OCI-LY7 (cell line): ENCODE measurements around the gene KCNMB2. TPM values are rescaled to one million over a fixed set of nuclear protein-coding genes. Genes with fewer than 3 reads are reported as not detected.

Experiments
- BruUV-seq: library from RNA; stranded (reverse); fragments of 400-500 nt; replicated peaks from 2 replicates; lab custom pipeline; 2021; lab: Mats Ljungman, UMichigan
- CTCF ChIA-PET: fragments of 300-600 bp; sonication (Branson Sonifier 250); formaldehyde crosslinking; loops from one replicate; lab custom pipeline; 2022; ENCODE audit warnings: antibody characterized with exemption; ENCODE audit not compliant: unreplicated experiment; lab: Charles Lee
- POLR2A ChIA-PET: fragments of 300-600 bp; sonication (Branson Sonifier 250); formaldehyde crosslinking; loops from one replicate; lab custom pipeline; 2022; ENCODE audit warnings: antibody characterized with exemption; lab: Charles Lee
- DNase-seq: peaks from one replicate; pipeline ENCODE4 v3.0.0-alpha.2; 2015; ENCODE audit warnings: low spot score
- H2AFZ ChIP-seq: fragments of 200-600 bp; sonication (generic), shearing (Covaris generic); 2 replicates; pipeline ENCODE4 v1.6.1; 2014; ENCODE audit warnings: mild to moderate bottlenecking, antibody characterized with exemption, low read length, moderate library complexity
- H3K27ac ChIP-seq: fragments of 200-600 bp; sonication (generic); 2 replicates; pipeline ENCODE4 v1.5.1; 2014; ENCODE audit warnings: mixed run types, low read depth, mild to moderate bottlenecking, moderate library complexity, low read length, inconsistent platforms; ENCODE audit not compliant: poor library complexity, severe bottlenecking
- H3K36me3 ChIP-seq: fragments of 200-600 bp; sonication (generic); 2 replicates; pipeline ENCODE4 v1.6.1; 2014; ENCODE audit warnings: mild to moderate bottlenecking, antibody characterized with exemption, low read length, moderate library complexity, mixed read lengths; ENCODE audit not compliant: insufficient read depth
- H3K4me1 ChIP-seq: fragments of 200-600 bp; sonication (generic); 2 replicates; pipeline ENCODE4 v1.5.1; 2014; ENCODE audit warnings: mild to moderate bottlenecking, low read length; ENCODE audit not compliant: insufficient read depth, poor library complexity, severe bottlenecking
- H3K4me2 ChIP-seq: fragments of 200-600 bp; sonication (generic); 2 replicates; pipeline ENCODE4 v1.6.1; 2014; ENCODE audit warnings: mild to moderate bottlenecking, low read length
- H3K4me3 ChIP-seq: fragments of 200-600 bp; sonication (generic); 2 replicates; pipeline ENCODE4 v1.5.1; 2014; ENCODE audit warnings: mild to moderate bottlenecking, low read depth, low read length; ENCODE audit not compliant: poor library complexity, severe bottlenecking
- H3K79me2 ChIP-seq: fragments of 200-600 bp; sonication (generic); 2 replicates; pipeline ENCODE4 v1.6.1; 2016; ENCODE audit warnings: low read depth, mild to moderate bottlenecking, low read length, moderate library complexity, mixed read lengths; ENCODE audit not compliant: insufficient read depth
- H3K9me2 ChIP-seq: fragments of 200-600 bp; sonication (generic); 2 replicates; pipeline ENCODE4 v1.6.1; 2016; ENCODE audit warnings: mild to moderate bottlenecking, low read length, mixed read lengths; ENCODE audit not compliant: insufficient read depth
- H3K9me3 ChIP-seq: fragments of 200-600 bp; sonication (generic); 2 replicates; pipeline ENCODE4 v1.6.1; 2014; ENCODE audit warnings: mild to moderate bottlenecking, mixed run types, low read length, mixed read lengths
- H4K20me1 ChIP-seq: fragments of 200-600 bp; sonication (generic); 2 replicates; pipeline ENCODE4 v1.6.1; 2014; ENCODE audit warnings: mild to moderate bottlenecking, antibody characterized with exemption, low read length, moderate library complexity, mixed read lengths; ENCODE audit not compliant: insufficient read depth
- CTCF ChIP-seq: fragments of 200-600 bp; sonication (generic); conservative IDR thresholded peaks from 2 replicates; pipeline ENCODE4 v1.5.1; 2014; ENCODE audit warnings: mild to moderate bottlenecking, antibody characterized with exemption, low read length, moderate library complexity, mixed read lengths
- EZH2phosphoT487 ChIP-seq: fragments of 200-600 bp; sonication (generic); IDR thresholded peaks from 2 replicates; pipeline ENCODE4 v1.6.1; 2018; ENCODE audit warnings: low read depth, borderline replicate concordance, mild to moderate bottlenecking, mixed run types, antibody characterized with exemption, low read length, moderate library complexity, mixed read lengths
- intact Hi-C: fragments of 100-400 bp; cut with micrococcal nuclease; formaldehyde crosslinking; loops from one replicate; pipeline ENCODE4 v1.10.0; 2022; ENCODE audit not compliant: unreplicated experiment
- total RNA-seq, 2 experiments: library from RNA; depleted of rRNA in 1 of 2; stranded (reverse); fragments of >200 nt in 1 of 2; shearing (Covaris generic) in 1 of 2; gene quantifications; 2 replicates each; pipeline ENCODE4 v1.2.3, GENCODE V29; 2014 to 2022

Gene KCNMB2
- total RNA-seq, 2 experiments from 2014 or later: not detected

GRCh38 chr3:178712247-178712646 is 176.0 kb downstream of the KCNMB2 start:
- Histone ChIP-seq H3K27ac (no peak overlapping the region), H3K9me2 (no peaks in the 10 kb centered on the region), H2AFZ (no peak overlapping the region), H3K4me1 (no peaks in the 10 kb centered on the region), H3K4me3 (no peak overlapping the region), H3K4me2 (no peak overlapping the region), H3K79me2 (no peaks in the 10 kb centered on the region), H4K20me1 (no peaks in the 10 kb centered on the region), H3K36me3 (no peaks in the 10 kb centered on the region), H3K9me3 (no peaks in the 10 kb centered on the region)
- no TSS peak for BruUV-seq
- no peak for DNase-seq
- ChIA-PET CTCF (no interaction called here), POLR2A (no interaction called here)
- TF ChIP-seq EZH2phosphoT487: no peak
- TF ChIP-seq CTCF: no peak
- intact Hi-C loops: no loop called here

GRCh38 chr3:178714925-178715832 is 178.9 kb downstream of the KCNMB2 start:
- no peaks in the 10 kb centered on the region for H3K9me2 ChIP-seq
- H3K79me2 ChIP-seq: no peaks in the 10 kb centered on the region
- no peak for DNase-seq
- H3K4me3 ChIP-seq: no peak overlapping the region
- no peaks in the 10 kb centered on the region for H3K36me3 ChIP-seq
- H3K4me2 ChIP-seq: no peak overlapping the region
- H4K20me1 ChIP-seq: no peaks in the 10 kb centered on the region
- no peak overlapping the region for H3K27ac ChIP-seq
- no peaks in the 10 kb centered on the region for H3K9me3 ChIP-seq
- TF ChIP-seq CTCF (no peak), EZH2phosphoT487 (no peak)
- CTCF ChIA-PET: no interaction called here
- H3K4me1 ChIP-seq: no peaks in the 10 kb centered on the region
- POLR2A ChIA-PET: interaction anchor here (0.6 to 0.7 kb wide), 3 partner anchors 10 to 221 kb away, joined by 3 to 6 read pairs (median 4); no protein-coding TSS in a partner anchor
- BruUV-seq: no TSS peak
- no peak overlapping the region for H2AFZ ChIP-seq
- intact Hi-C loops: no loop called here
